HFFc6 (cell line): ENCODE results near the gene PNPLA6. TPM values are rescaled to one million over a fixed set of nuclear protein-coding genes. Genes with fewer than 3 reads are reported as not detected.

Experiments used
- DNase-seq: peaks from one replicate; pipeline ENCODE4 v3.0.0-alpha.2; 2018
- H3K27ac Mint-ChIP-seq: 2 replicates; pipeline ENCODE4 v1.8.0; 2020; ENCODE audit warnings: mild to moderate bottlenecking, mixed read lengths
- H3K27me3 Mint-ChIP-seq: 2 replicates; pipeline ENCODE4 v1.8.0; 2021; ENCODE audit warnings: mild to moderate bottlenecking, moderate library complexity, mixed read lengths; ENCODE audit not compliant: insufficient read depth
- H3K36me3 Mint-ChIP-seq: 2 replicates; pipeline ENCODE4 v1.8.0; 2021; ENCODE audit warnings: low read depth, mixed read lengths
- H3K4me1 Mint-ChIP-seq: 2 replicates; pipeline ENCODE4 v1.8.0; 2020; ENCODE audit warnings: low read depth, mixed read lengths
- H3K4me3 Mint-ChIP-seq: 2 replicates; pipeline ENCODE4 v1.8.0; 2020; ENCODE audit warnings: mild to moderate bottlenecking, moderate library complexity, mixed read lengths
- H3K9me3 Mint-ChIP-seq: 2 replicates; pipeline ENCODE4 v1.8.0; 2020; ENCODE audit warnings: mild to moderate bottlenecking, mixed read lengths
- total RNA-seq, 6 experiments: library from RNA; stranded (reverse); fragmentation: NEBNext Ultra II Directional; extraction: Animal tissue kit (Norgen Biotek cat#: 25700); gene quantifications; 2 replicates in 1 of 6; 3 replicates in 5 of 6; pipeline ENCODE4 v1.2.3, GENCODE V29; 2021
- TF ChIP-seq, protein P1 (sequence below): fragments of 200-600 bp; sonication (generic); IDR thresholded peaks from 2 replicates; pipeline ENCODE4 v1.5.0; 2021; ENCODE audit warnings: antibody characterized with exemption, mild to moderate bottlenecking

PNPLA6 gene
- total RNA-seq, 6 experiments from 2014 or later = 123 to 157 (median 138) TPM

- DNase-seq = no peak
- H3K9me3 Mint-ChIP-seq = peaks cover 4% of the 10 kb centered on the region; the same call in 1 of the 2 replicates
- H3K27me3 Mint-ChIP-seq = peaks cover 11% of the 10 kb centered on the region
- H3K4me1 Mint-ChIP-seq = no peaks in the 10 kb centered on the region
- TF ChIP-seq, protein P1, sequence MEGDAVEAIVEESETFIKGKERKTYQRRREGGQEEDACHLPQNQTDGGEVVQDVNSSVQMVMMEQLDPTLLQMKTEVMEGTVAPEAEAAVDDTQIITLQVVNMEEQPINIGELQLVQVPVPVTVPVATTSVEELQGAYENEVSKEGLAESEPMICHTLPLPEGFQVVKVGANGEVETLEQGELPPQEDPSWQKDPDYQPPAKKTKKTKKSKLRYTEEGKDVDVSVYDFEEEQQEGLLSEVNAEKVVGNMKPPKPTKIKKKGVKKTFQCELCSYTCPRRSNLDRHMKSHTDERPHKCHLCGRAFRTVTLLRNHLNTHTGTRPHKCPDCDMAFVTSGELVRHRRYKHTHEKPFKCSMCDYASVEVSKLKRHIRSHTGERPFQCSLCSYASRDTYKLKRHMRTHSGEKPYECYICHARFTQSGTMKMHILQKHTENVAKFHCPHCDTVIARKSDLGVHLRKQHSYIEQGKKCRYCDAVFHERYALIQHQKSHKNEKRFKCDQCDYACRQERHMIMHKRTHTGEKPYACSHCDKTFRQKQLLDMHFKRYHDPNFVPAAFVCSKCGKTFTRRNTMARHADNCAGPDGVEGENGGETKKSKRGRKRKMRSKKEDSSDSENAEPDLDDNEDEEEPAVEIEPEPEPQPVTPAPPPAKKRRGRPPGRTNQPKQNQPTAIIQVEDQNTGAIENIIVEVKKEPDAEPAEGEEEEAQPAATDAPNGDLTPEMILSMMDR = no peak
- H3K4me3 Mint-ChIP-seq = no peak overlapping the region
- H3K27ac Mint-ChIP-seq = no peak overlapping the region
- no peaks in the 10 kb centered on the region for H3K36me3 Mint-ChIP-seq
These were observed 71.8 kb downstream of the PNPLA6 start for GRCh38 chr19:7607212-7607873.

DNA sequence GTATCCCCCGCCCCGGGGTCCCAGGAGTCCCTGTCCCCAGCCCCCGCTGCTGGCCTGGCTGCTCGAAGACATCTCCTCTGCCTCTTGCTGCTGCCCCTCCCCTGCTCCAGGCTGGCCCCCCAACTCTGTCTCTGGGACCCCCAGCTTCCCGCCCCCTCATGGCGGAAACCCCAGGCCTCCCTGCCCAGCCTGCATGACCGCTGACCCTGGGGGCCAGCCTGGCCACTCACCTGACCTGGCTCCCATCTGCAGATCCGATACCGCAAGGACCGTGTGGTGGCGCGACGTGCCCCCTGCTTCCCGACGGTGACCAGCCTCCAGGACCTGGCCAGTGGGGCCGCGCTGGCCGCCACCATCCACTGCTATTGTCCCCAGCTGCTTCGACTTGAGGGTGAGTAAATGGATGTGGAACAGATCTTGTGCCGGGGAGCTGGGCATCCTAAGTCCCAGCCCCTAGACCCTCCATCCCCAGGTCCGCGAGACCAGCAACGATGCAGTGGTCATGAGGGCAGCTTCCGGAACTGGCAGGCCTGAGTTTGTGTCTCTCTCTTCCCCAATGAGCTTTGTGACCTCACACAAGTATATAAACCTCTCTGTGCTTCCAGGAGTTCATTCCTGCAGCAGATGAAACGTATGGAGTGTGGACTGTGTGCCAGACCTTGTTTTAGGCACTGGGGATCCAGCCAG, 72.5 kb downstream of the PNPLA6 start:
- TF ChIP-seq, protein P1 = no peak
- H3K27me3 Mint-ChIP-seq = peaks cover 8% of the 10 kb centered on the region
- H3K27ac Mint-ChIP-seq = no peak overlapping the region
- H3K4me3 Mint-ChIP-seq = no peak overlapping the region
- H3K36me3 Mint-ChIP-seq = no peaks in the 10 kb centered on the region
- DNase-seq = no peak
- no peaks in the 10 kb centered on the region for H3K4me1 Mint-ChIP-seq
- H3K9me3 Mint-ChIP-seq = peaks cover 4% of the 10 kb centered on the region; the same call in 1 of the 2 replicates

- Mint-ChIP-seq H3K4me3 (no peak overlapping the region), H3K9me3 (peaks cover 1% of the 10 kb centered on the region; the same call in 1 of the 2 replicates), H3K4me1 (no peaks in the 10 kb centered on the region), H3K27me3 (peaks cover 5% of the 10 kb centered on the region), H3K36me3 (no peaks in the 10 kb centered on the region), H3K27ac (no peak overlapping the region)
- TF ChIP-seq, protein P1 = no peak
- DNase-seq = no peak
These were observed 75.1 kb downstream of the PNPLA6 start for GRCh38 chr19:7610491-7611240.

Other genes with a start within 250 kb of the PNPLA6 start
- 1 to 10 TPM; 2.1 to 6.3 (median 2.5) TPM for gene INSR, start 241.3 kb upstream of the PNPLA6 start, total RNA-seq
- 10 to 100 TPM; 32.1 to 39.8 (median 35.7) TPM for gene ARHGEF18, start 186.8 kb upstream of the PNPLA6 start, total RNA-seq
- 1 to 10 TPM in 3 of 6 experiments, under 1 TPM in 3; 0.51 to 2.8 (median 1.0) TPM for gene PEX11G, start 46.7 kb upstream of the PNPLA6 start, total RNA-seq
- 10 to 100 TPM; 30.0 to 41.1 (median 35.8) TPM for gene ZNF358, start 19.6 kb upstream of the PNPLA6 start, total RNA-seq
- gene MCOLN1, start 13.1 kb upstream of the PNPLA6 start, total RNA-seq = 10 to 100 TPM; 18.2 to 28.7 (median 21.3) TPM
- not detected for gene CAMSAP3, start 60.1 kb downstream of the PNPLA6 start, total RNA-seq
- 10 to 100 TPM; 35.1 to 39.8 (median 36.3) TPM for gene XAB2, start 93.8 kb downstream of the PNPLA6 start, total RNA-seq
- gene PET100, start 94.1 kb downstream of the PNPLA6 start, total RNA-seq = 100 to 1,000 TPM in 5 of 6 experiments, 10 to 100 TPM in 1; 82.1 to 138 (median 110) TPM
- gene PCP2, start 98.0 kb downstream of the PNPLA6 start, total RNA-seq = not detected
- gene STXBP2, start 101.4 kb downstream of the PNPLA6 start, total RNA-seq = 1 to 10 TPM; 1.8 to 6.7 (median 4.4) TPM
- not detected for gene RETN, start 133.3 kb downstream of the PNPLA6 start, total RNA-seq
- gene MCEMP1, start 141.4 kb downstream of the PNPLA6 start, total RNA-seq = not detected
- 100 to 1,000 TPM; 143 to 179 (median 159) TPM for gene TRAPPC5, start 145.1 kb downstream of the PNPLA6 start, total RNA-seq
- gene FCER2, start 166.4 kb downstream of the PNPLA6 start, total RNA-seq = not detected
- gene CLEC4G, start 196.4 kb downstream of the PNPLA6 start, total RNA-seq = not detected
- not detected for gene CD209, start 211.8 kb downstream of the PNPLA6 start, total RNA-seq
- gene CLEC4M, start 227.5 kb downstream of the PNPLA6 start, total RNA-seq = not detected